CD4-positive, alpha-beta T cell treated with Interleukin-10 for 1 hour (primary cell): ENCODE measurements around the gene OBSCN.

Source experiments
- DNase-seq: peaks from one replicate; pipeline ENCODE4 v3.0.0-alpha.2; 2020

The OBSCN gene

GRCh38 chr1:228408869-228409805 is 201.3 kb downstream of the OBSCN start:
- DNase-seq = no peak

GRCh38 chr1:228410015-228410414 is 202.2 kb downstream of the OBSCN start:
- DNase-seq = no peak

GRCh38 chr1:228410671-228411070 is 202.8 kb downstream of the OBSCN start:
- no peak for DNase-seq

GRCh38 chr1:228411121-228411520 is 203.3 kb downstream of the OBSCN start:
- no peak for DNase-seq

GRCh38 chr1:228411548-228412430 is 203.9 kb downstream of the OBSCN start:
- no peak for DNase-seq

- no peak for DNase-seq
Observed at GRCh38 chr1:228413241-228414010, 205.6 kb downstream of the OBSCN start.

- DNase-seq = no peak
Observed at GRCh38 chr1:228414511-228415211, 206.8 kb downstream of the OBSCN start.

GRCh38 chr1:228415221-228415620 is 207.4 kb downstream of the OBSCN start:
- no peak for DNase-seq

- no peak for DNase-seq
Observed at GRCh38 chr1:228415853-228416216, 208.0 kb downstream of the OBSCN start.

- DNase-seq = peak; percentile 43
Observed at GRCh38 chr1:228416217-228416933, 208.5 kb downstream of the OBSCN start, which contains the start of gene TRIM17. Gene TRIM17 (minus strand): TSS chr1:228416861. CDS start chr1:228415072, 1,789 bp downstream.

GRCh38 chr1:228417061-228417460 is 209.2 kb downstream of the OBSCN start:
- no peak for DNase-seq

- DNase-seq = no peak
Observed at GRCh38 chr1:228417483-228418203, 209.8 kb downstream of the OBSCN start.

- DNase-seq = no peak
Observed at GRCh38 chr1:228420968-228421826, 213.4 kb downstream of the OBSCN start.

- DNase-seq = no peak
Observed at GRCh38 chr1:228423404-228424053, 215.7 kb downstream of the OBSCN start.

GRCh38 chr1:228424685-228425660 is 217.1 kb downstream of the OBSCN start:
- no peak for DNase-seq

- no peak for DNase-seq
Observed at GRCh38 chr1:228426518-228427175, 218.8 kb downstream of the OBSCN start.

GRCh38 chr1:228428412-228428811 is 220.6 kb downstream of the OBSCN start:
- DNase-seq = no peak
